IMR-90 (cell line): ENCODE results near the gene CDC42EP1. TPM values are rescaled to one million over a fixed set of nuclear protein-coding genes. Genes with fewer than 3 reads are reported as not detected.
A peak's percentile ranks its signal among the peaks of the same experiment; 100 is the strongest.

Experiments
- ATAC-seq: fragments of 200-7000 bp; cut with Tn5 transposase; 2 replicates; pipeline ENCODE4 v1.9.1; 2020; ENCODE audit warnings: low read depth, mild to moderate bottlenecking, moderate library complexity
- BruUV-seq: library from RNA; stranded (reverse); fragments of 400-500 nt; replicated peaks from 2 replicates; lab custom pipeline; 2021; lab: Mats Ljungman, UMichigan
- CTCF ChIA-PET: fragments of 300-600 bp; formaldehyde crosslinking; extraction: SDS; loops from one replicate; lab custom pipeline; 2021; ENCODE audit warnings: antibody characterized with exemption; lab: Yijun Ruan, JAX
- POLR2A ChIA-PET: fragments of 300-600 bp; sonication (Branson Sonifier 250); formaldehyde crosslinking; loops from one replicate; lab custom pipeline; 2022; ENCODE audit warnings: antibody characterized with exemption; ENCODE audit not compliant: unreplicated experiment; lab: Charles Lee
- DNase-seq: peaks from one replicate; pipeline ENCODE4 v3.0.0; 2013
- H2AFZ ChIP-seq: replicated peaks from 2 replicates; pipeline ENCODE3; 2013; ENCODE audit warnings: low read length, mild to moderate bottlenecking; ENCODE audit not compliant: poor library complexity
- H2AK5ac ChIP-seq: 2 replicates; pipeline ENCODE4 v1.6.1; 2013; ENCODE audit warnings: low read depth, low read length, inconsistent platforms
- H2AK9ac ChIP-seq: replicated peaks from 2 replicates; pipeline ENCODE3; 2013; ENCODE audit warnings: mild to moderate bottlenecking, low read depth, low read length, moderate library complexity; ENCODE audit not compliant: poor library complexity
- H2BK120ac ChIP-seq: 2 replicates; pipeline ENCODE4 v1.6.1; 2013; ENCODE audit warnings: low read depth, low read length, inconsistent platforms
- H2BK15ac ChIP-seq: 3 replicates; pipeline ENCODE4 v1.6.1; 2013; ENCODE audit warnings: low read depth, low read length, inconsistent platforms
- H2BK20ac ChIP-seq: 2 replicates; pipeline ENCODE4 v1.6.1; 2013; ENCODE audit warnings: low read depth, mild to moderate bottlenecking, inconsistent platforms, low read length, moderate library complexity
- H2BK5ac ChIP-seq: 2 replicates; pipeline ENCODE4 v1.6.1; 2013; ENCODE audit warnings: mild to moderate bottlenecking, low read depth, low read length, inconsistent platforms; ENCODE audit not compliant: poor library complexity, severe bottlenecking
- H3K14ac ChIP-seq: replicated peaks from 2 replicates; pipeline ENCODE4 v1.6.1; 2013; ENCODE audit warnings: low read depth, low read length, inconsistent platforms
- H3K18ac ChIP-seq: 2 replicates; pipeline ENCODE4 v1.6.1; 2013; ENCODE audit warnings: low read depth, low read length, control low read depth
- H3K23ac ChIP-seq: 2 replicates; pipeline ENCODE4 v1.6.1; 2013; ENCODE audit warnings: low read depth, low read length, inconsistent platforms
- H3K27ac ChIP-seq: 2 replicates; pipeline ENCODE4 v1.5.1; 2013; ENCODE audit warnings: mild to moderate bottlenecking, control low read depth, low read length; ENCODE audit not compliant: insufficient read depth
- H3K27me3 ChIP-seq: 2 replicates; pipeline ENCODE4 v1.6.1; 2013; ENCODE audit warnings: low read length; ENCODE audit not compliant: control insufficient read depth, insufficient read depth
- H3K36me3 ChIP-seq: 2 replicates; pipeline ENCODE4 v1.6.1; 2013; ENCODE audit warnings: low read length, mixed read lengths; ENCODE audit not compliant: control insufficient read depth, insufficient read depth
- H3K4ac ChIP-seq: 2 replicates; pipeline ENCODE4 v1.6.1; 2013; ENCODE audit warnings: low read depth, low read length, inconsistent platforms
- H3K4me1 ChIP-seq: 2 replicates; pipeline ENCODE4 v1.6.1; 2013; ENCODE audit warnings: low read length, mixed read lengths; ENCODE audit not compliant: control insufficient read depth, insufficient read depth
- H3K4me2 ChIP-seq: 2 replicates; pipeline ENCODE4 v1.6.1; 2013; ENCODE audit warnings: low read depth, mild to moderate bottlenecking, control low read depth, low read length, moderate library complexity
- H3K4me3 ChIP-seq: 2 replicates; pipeline ENCODE4 v1.5.1; 2013; ENCODE audit warnings: low read depth, mild to moderate bottlenecking, control low read depth, low read length, moderate library complexity; ENCODE audit not compliant: insufficient read depth
- H3K56ac ChIP-seq: 2 replicates; pipeline ENCODE4 v1.6.1; 2013; ENCODE audit warnings: low read length, inconsistent platforms; ENCODE audit not compliant: insufficient read depth; ENCODE audit errors: extremely low read depth
- H3K79me1 ChIP-seq, 2 experiments: 2 replicates each; pipeline ENCODE4 v1.6.1; 2013; ENCODE audit warnings: low read length in 2 of 2, inconsistent platforms in 1 of 2, low read depth in 1 of 2
- H3K9ac ChIP-seq: 2 replicates; pipeline ENCODE4 v1.6.1; 2013; ENCODE audit warnings: low read depth, low read length, control low read depth
- H3K9me1 ChIP-seq: 2 replicates; pipeline ENCODE4 v1.6.1; 2013; ENCODE audit warnings: low read length, inconsistent platforms; ENCODE audit not compliant: insufficient read depth
- H3K9me3 ChIP-seq: 2 replicates; pipeline ENCODE4 v1.6.1; 2013; ENCODE audit warnings: low read length; ENCODE audit not compliant: control insufficient read depth, insufficient read depth
- H4K20me1 ChIP-seq: 2 replicates; pipeline ENCODE4 v1.6.1; 2013; ENCODE audit warnings: low read length, inconsistent platforms; ENCODE audit not compliant: insufficient read depth
- H4K5ac ChIP-seq: 2 replicates; pipeline ENCODE4 v1.6.1; 2013; ENCODE audit warnings: mild to moderate bottlenecking, low read depth, low read length, control low read depth
- H4K8ac ChIP-seq, 2 experiments: 2 replicates each; pipeline ENCODE4 v1.6.1; 2013; ENCODE audit warnings: low read depth in 2 of 2, low read length in 2 of 2, control low read depth in 1 of 2, inconsistent platforms in 1 of 2
- H4K91ac ChIP-seq: 2 replicates; pipeline ENCODE4 v1.6.1; 2013; ENCODE audit warnings: low read depth, low read length, inconsistent platforms; ENCODE audit not compliant: insufficient read depth
- BHLHE40 ChIP-seq: fragments of 150-350 bp; IDR thresholded peaks from 2 replicates; pipeline ENCODE4 v1.6.1; 2016; ENCODE audit warnings: mild to moderate bottlenecking, low read depth, low read length
- CEBPB ChIP-seq: IDR thresholded peaks from 2 replicates; pipeline ENCODE4 v1.6.1; 2012; ENCODE audit warnings: low read depth, low read length, improper control_type of control experiment
- CHD1 ChIP-seq: IDR thresholded peaks from 2 replicates; pipeline ENCODE4 v1.6.1; 2012; ENCODE audit warnings: low read depth, low read length, improper control_type of control experiment
- CTCF ChIP-seq: conservative IDR thresholded peaks from 2 replicates; pipeline ENCODE4 v1.5.1; 2012; ENCODE audit warnings: mild to moderate bottlenecking, low read depth, low read length, improper control_type of control experiment
- ELK1 ChIP-seq: fragments of 150-350 bp; IDR thresholded peaks from 2 replicates; pipeline ENCODE4 v1.6.1; 2016; ENCODE audit warnings: low read depth, mild to moderate bottlenecking, low read length, moderate library complexity, borderline replicate concordance
- FOS ChIP-seq: fragments of 150-350 bp; IDR thresholded peaks from 2 replicates; pipeline ENCODE4 v1.6.1; 2016; ENCODE audit warnings: low read depth, low read length
- MAFK ChIP-seq: IDR thresholded peaks from 2 replicates; pipeline ENCODE4 v1.6.1; 2012; ENCODE audit warnings: low read depth, low read length, improper control_type of control experiment
- MAZ ChIP-seq: IDR thresholded peaks from 2 replicates; pipeline ENCODE4 v1.6.1; 2012; ENCODE audit warnings: low read depth, mild to moderate bottlenecking, low read length, improper control_type of control experiment, moderate library complexity, borderline replicate concordance
- MXI1 ChIP-seq: IDR thresholded peaks from 2 replicates; pipeline ENCODE4 v1.6.1; 2012; ENCODE audit warnings: low read depth, mild to moderate bottlenecking, low read length, moderate library complexity, borderline replicate concordance
- POLR2A ChIP-seq: IDR thresholded peaks from 2 replicates; pipeline ENCODE4 v1.6.1; 2012; ENCODE audit warnings: mild to moderate bottlenecking, low read depth, low read length
- RFX5 ChIP-seq: IDR thresholded peaks from 2 replicates; pipeline ENCODE4 v1.8.0; 2012; ENCODE audit warnings: low read depth, mild to moderate bottlenecking, low read length, moderate library complexity
- SMC3 ChIP-seq: fragments of 150-350 bp; IDR thresholded peaks from 2 replicates; pipeline ENCODE4 v1.6.1; 2016; ENCODE audit warnings: low read depth, mild to moderate bottlenecking, antibody characterized with exemption, low read length, moderate library complexity
- USF2 ChIP-seq: fragments of 150-350 bp; IDR thresholded peaks from 2 replicates; pipeline ENCODE4 v1.6.1; 2017; ENCODE audit warnings: mild to moderate bottlenecking, antibody characterized with exemption, low read length, low read depth
- WGBS, 2 experiments: methylation state at CpG; one replicate each; pipeline versions ENCODE4 v1.1.5 to v1.1.7; 2013; ENCODE audit warnings: missing lambda C conversion rate in 2 of 2; ENCODE audit not compliant: insufficient read length in 1 of 2; ENCODE audit errors: extremely low coverage in 2 of 2; 5-methylcytosine and 5-hydroxymethylcytosine counted together
- dilution Hi-C: fragments of 300-500 bp; cut with HindIII; formaldehyde crosslinking; loops from one replicate; pipeline ENCODE4 v1.14.3; 2018; ENCODE audit warnings: low sequenced_read_pairs; ENCODE audit not compliant: unreplicated experiment
- in situ Hi-C: fragments of 300-500 bp; cut with MboI; formaldehyde crosslinking; loops from 3 replicates; pipeline ENCODE4 v1.14.3; 2019; ENCODE audit warnings: low sequenced_read_pairs, inconsistent platforms, mixed read lengths
- intact Hi-C: fragments of 100-400 bp; cut with micrococcal nuclease; formaldehyde crosslinking; loops from 2 replicates; pipeline ENCODE4 v1.10.0; 2022
- polyA plus RNA-seq, 3 experiments: library from polyadenylated mRNA; depleted of rRNA; stranded (reverse); fragments of >200 nt; gene quantifications; 2 replicates each; pipeline ENCODE4 v1.2.3, GENCODE V29; 2012; ENCODE audit warnings: low replicate concordance in 1 of 3
- total RNA-seq: library from RNA; depleted of rRNA; stranded (reverse); fragments of >200 nt; gene quantifications from 2 replicates; pipeline ENCODE4 v1.2.3, GENCODE V29; 2012

Gene CDC42EP1
- total and polyA plus RNA-seq, 2 of the 4 experiments (the other 2 are of a cell fraction): 4.7 to 47.3 TPM

GRCh38 chr22:37519268-37520195 is 40.7 kb upstream of the CDC42EP1 start, which contains the start of gene CARD10:
TSS of gene CARD10 (minus strand) at chr22:37519415. CDS start at chr22:37519200, 215 bp downstream.
- peak within 1 kb of the TSS; percentile 67 for H4K5ac ChIP-seq
- peak within 1 kb of the TSS; percentile 90 for H2AFZ ChIP-seq
- peak within 1 kb of the TSS; percentile 58 for H3K4ac ChIP-seq
- H2BK20ac ChIP-seq: no peak within 1 kb of the TSS
- H2AK9ac ChIP-seq: peak within 1 kb of the TSS; percentile 86
- H3K9me3 ChIP-seq: no peaks in the 10 kb centered on the region
- no peaks in the 10 kb centered on the region for H3K27me3 ChIP-seq
- peaks cover 2% of the 10 kb centered on the region; the same call in 1 of the 2 replicates for H3K9me1 ChIP-seq
- BruUV-seq: no TSS peak
- DNase-seq: no peak
- POLR2A ChIA-PET: no interaction called here
- peaks cover 6% of the 10 kb centered on the region; the same call in 1 of the 2 replicates for H3K36me3 ChIP-seq
- 6% methylated on average over 59 of the region's 99 CpGs; no CpG with 5 or more reads in 1 of the 2 experiments for WGBS, 2 experiments
- peak within 1 kb of the TSS; percentile 55 for H2BK5ac ChIP-seq
- peaks cover 6 to 15% of the 10 kb centered on the region in 2 experiments; a peak in 3 of 4 replicates for H3K79me1 ChIP-seq
- in situ Hi-C loops: no loop called here
- no peak within 1 kb of the TSS for H3K56ac ChIP-seq
- peaks cover 9% of the 10 kb centered on the region for H3K4me1 ChIP-seq
- peak within 1 kb of the TSS; percentile 62 for H4K91ac ChIP-seq
- H2BK15ac ChIP-seq: peak within 1 kb of the TSS; percentile 14; the same call in 1 of the 3 replicates
- ATAC-seq: peak; percentile 83
- peak within 1 kb of the TSS; percentile 86 for H3K4me2 ChIP-seq
- peak within 1 kb of the TSS; percentile 59 for H2AK5ac ChIP-seq
- intact Hi-C loops: loop anchor here (1.0 kb wide), 1 partner anchor 32 kb away; no protein-coding TSS in a partner anchor
- no peaks in the 10 kb centered on the region for H4K20me1 ChIP-seq
- H3K18ac ChIP-seq: peak within 1 kb of the TSS; percentile 42; the same call in 1 of the 2 replicates
- peak within 1 kb of the TSS; percentile 32 for H2BK120ac ChIP-seq
- H3K23ac ChIP-seq: peak within 1 kb of the TSS; percentile 58
- H4K8ac ChIP-seq: peak within 1 kb of the TSS; percentile 72 to 83; a peak in 3 of 4 replicates
- H3K9ac ChIP-seq: peak within 1 kb of the TSS; percentile 57
- dilution Hi-C loops: no loop called here
- CTCF ChIA-PET: no interaction called here
- peak within 1 kb of the TSS; percentile 12; the same call in 1 of the 2 replicates for H3K27ac ChIP-seq
- H3K14ac ChIP-seq: peak within 1 kb of the TSS; percentile 85
- H3K4me3 ChIP-seq: peak within 1 kb of the TSS; percentile 86
- TF ChIP-seq FOS (no peak), BHLHE40 (no peak), CHD1 (no peak), CTCF (no peak), SMC3 (no peak), USF2 (no peak), RFX5 (no peak), ELK1 (no peak), MAZ (peak; percentile 5; the same call in 1 of the 2 replicates), MAFK (no peak), CEBPB (no peak), MXI1 (no peak), POLR2A (0 out of 2 replicates have a peak, but pooled peaks have one; percentile 28)
